GM23248 (cell line): ENCODE results near the gene SH3PXD2A.

ENCODE experiments used
- EZH2 ChIP-seq: fragments of 200-600 bp; sonication (generic); IDR thresholded peaks from 2 replicates; pipeline ENCODE4 v1.6.1; 2018; ENCODE audit warnings: antibody characterized with exemption, mild to moderate bottlenecking; ENCODE audit not compliant: insufficient read depth, poor library complexity, severe bottlenecking
- EZH2phosphoT487 ChIP-seq: fragments of 200-600 bp; sonication (generic); IDR thresholded peaks from 2 replicates; pipeline ENCODE4 v1.6.1; 2018; ENCODE audit warnings: antibody characterized with exemption, moderate library complexity, mild to moderate bottlenecking, low read depth; ENCODE audit not compliant: insufficient read depth

DNA sequence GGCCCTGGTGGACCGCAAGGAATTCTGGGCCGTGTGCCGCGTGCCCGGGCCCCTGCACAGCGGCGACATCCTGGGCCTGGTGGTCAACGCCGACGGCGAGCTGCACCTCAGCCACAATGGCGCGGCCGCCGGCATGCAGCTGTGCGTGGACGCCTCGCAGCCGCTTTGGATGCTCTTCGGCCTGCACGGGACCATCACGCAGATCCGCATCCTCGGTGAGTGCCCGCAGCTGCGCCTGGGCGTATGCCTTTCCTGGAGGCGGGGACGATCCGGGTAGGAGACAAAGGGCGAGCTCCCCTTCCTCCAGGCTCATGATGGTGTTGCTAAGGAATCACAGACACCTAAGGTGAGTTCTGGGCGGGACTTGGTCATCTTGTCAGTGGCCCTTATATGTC, 270.4 kb downstream of the SH3PXD2A start:
- TF ChIP-seq EZH2phosphoT487 (no peak), EZH2 (no peak)
